Activated naive CD8-positive, alpha-beta T cell treated with anti-CD3 and anti-CD28 coated beads for 36 hours (primary cell): ENCODE data around the gene RHOA. TPM values are rescaled to one million over a fixed set of nuclear protein-coding genes. Genes with fewer than 3 reads are reported as not detected.
"Not testable (repeated sequence)": the region's sequence is repeated elsewhere in the genome, so short reads cannot be mapped to it uniquely, and the experiment has no call there.

ENCODE experiments used
- DNase-seq: peaks from one replicate; pipeline ENCODE4 v3.0.0; 2021
- H3K27ac Mint-ChIP-seq: one replicate; pipeline ENCODE4 v1.8.0; 2022; ENCODE audit warnings: mild to moderate bottlenecking, moderate library complexity, mixed read lengths
- H3K27me3 Mint-ChIP-seq: one replicate; pipeline ENCODE4 v1.8.0; 2022; ENCODE audit warnings: mild to moderate bottlenecking, mixed read lengths
- H3K36me3 Mint-ChIP-seq: one replicate; pipeline ENCODE4 v1.8.0; 2021; ENCODE audit warnings: mild to moderate bottlenecking, mixed read lengths
- H3K4me1 Mint-ChIP-seq: one replicate; pipeline ENCODE4 v1.8.0; 2021; ENCODE audit warnings: mixed read lengths
- H3K4me3 Mint-ChIP-seq: one replicate; pipeline ENCODE4 v1.8.0; 2022; ENCODE audit warnings: mild to moderate bottlenecking, moderate library complexity, mixed read lengths
- H3K9me3 Mint-ChIP-seq: one replicate; pipeline ENCODE4 v1.8.0; 2022; ENCODE audit warnings: mixed read lengths
- total RNA-seq, 2 experiments: library from RNA; stranded (reverse); gene quantifications; one replicate each; pipeline ENCODE4 v1.2.3, GENCODE V29; 2021

The RHOA gene
- total RNA-seq, 2 experiments from 2014 or later = 414 to 420 TPM

GRCh38 chr3:49333916-49334633 is 77.7 kb downstream of the RHOA start:
- Mint-ChIP-seq H3K36me3 (peaks cover 43% of the 10 kb centered on the region), H3K4me3 (no peak overlapping the region), H3K27ac (peak overlapping the region; percentile 67), H3K4me1 (peaks cover 20% of the 10 kb centered on the region), H3K9me3 (no peaks in the 10 kb centered on the region), H3K27me3 (no peaks in the 10 kb centered on the region)
- DNase-seq = no peak

GRCh38 chr3:49333091-49333490 is 78.7 kb downstream of the RHOA start:
- H3K27ac Mint-ChIP-seq = peak overlapping the region; percentile 67
- peaks cover 12% of the 10 kb centered on the region for H3K4me1 Mint-ChIP-seq
- H3K9me3 Mint-ChIP-seq = no peaks in the 10 kb centered on the region
- no peaks in the 10 kb centered on the region for H3K27me3 Mint-ChIP-seq
- no peak overlapping the region for H3K4me3 Mint-ChIP-seq
- no peak for DNase-seq
- peaks cover 37% of the 10 kb centered on the region for H3K36me3 Mint-ChIP-seq

- H3K36me3 Mint-ChIP-seq = peaks cover 30% of the 10 kb centered on the region
- H3K4me1 Mint-ChIP-seq = peaks cover 4% of the 10 kb centered on the region
- no peak for DNase-seq
- H3K9me3 Mint-ChIP-seq = no peaks in the 10 kb centered on the region
- H3K27me3 Mint-ChIP-seq = no peaks in the 10 kb centered on the region
- H3K4me3 Mint-ChIP-seq = no peak overlapping the region
- no peak overlapping the region for H3K27ac Mint-ChIP-seq
These were observed 82.6 kb downstream of the RHOA start for GRCh38 chr3:49329186-49329585.

- H3K4me3 Mint-ChIP-seq = not testable (repeated sequence)
- peaks cover 28% of the 10 kb centered on the region for H3K36me3 Mint-ChIP-seq
These were observed 83.4 kb downstream of the RHOA start for GRCh38 chr3:49328350-49328749.

GRCh38 chr3:49327485-49327884 is 84.3 kb downstream of the RHOA start:
- Mint-ChIP-seq H3K27ac (no peak overlapping the region), H3K27me3 (no peaks in the 10 kb centered on the region), H3K4me1 (no peaks in the 10 kb centered on the region), H3K4me3 (no peak overlapping the region), H3K9me3 (no peaks in the 10 kb centered on the region), H3K36me3 (peaks cover 29% of the 10 kb centered on the region)
- DNase-seq = no peak

More at GRCh38 chr3:49328350-49328749, 83.4 kb downstream of the RHOA start:
- H3K27ac Mint-ChIP-seq, H3K9me3 Mint-ChIP-seq, H3K4me1 Mint-ChIP-seq, H3K27me3 Mint-ChIP-seq, DNase-seq: not testable (repeated sequence)

GRCh38 chr3:49324768-49325167 is 87.0 kb downstream of the RHOA start:
- no peak for DNase-seq
- H3K36me3 Mint-ChIP-seq = peaks cover 32% of the 10 kb centered on the region
- no peaks in the 10 kb centered on the region for H3K27me3 Mint-ChIP-seq
- no peak overlapping the region for H3K27ac Mint-ChIP-seq
- no peaks in the 10 kb centered on the region for H3K9me3 Mint-ChIP-seq
- H3K4me1 Mint-ChIP-seq = no peaks in the 10 kb centered on the region
- no peak overlapping the region for H3K4me3 Mint-ChIP-seq

- Mint-ChIP-seq H3K27ac (no peak overlapping the region), H3K4me3 (no peak overlapping the region), H3K36me3 (peaks cover 13% of the 10 kb centered on the region), H3K4me1 (peaks cover 8% of the 10 kb centered on the region), H3K27me3 (no peaks in the 10 kb centered on the region), H3K9me3 (no peaks in the 10 kb centered on the region)
- DNase-seq = no peak
These were observed 94.9 kb downstream of the RHOA start for GRCh38 chr3:49316696-49317457.

- H3K9me3 Mint-ChIP-seq = no peaks in the 10 kb centered on the region
- no peak for DNase-seq
- H3K27me3 Mint-ChIP-seq = no peaks in the 10 kb centered on the region
- H3K36me3 Mint-ChIP-seq = peaks cover 12% of the 10 kb centered on the region
- H3K4me3 Mint-ChIP-seq = no peak overlapping the region
- peak overlapping the region; percentile 45 for H3K27ac Mint-ChIP-seq
- H3K4me1 Mint-ChIP-seq = peaks cover 8% of the 10 kb centered on the region
These were observed 97.7 kb downstream of the RHOA start for GRCh38 chr3:49313896-49314688.

- Mint-ChIP-seq H3K27ac (peak overlapping the region; percentile 32), H3K27me3 (no peaks in the 10 kb centered on the region), H3K36me3 (peaks cover 11% of the 10 kb centered on the region), H3K9me3 (no peaks in the 10 kb centered on the region), H3K4me3 (no peak overlapping the region), H3K4me1 (peaks cover 8% of the 10 kb centered on the region)
- no peak for DNase-seq
These were observed 100.5 kb downstream of the RHOA start for GRCh38 chr3:49311283-49311682.

GRCh38 chr3:49310677-49311076 is 101.1 kb downstream of the RHOA start:
- Mint-ChIP-seq H3K27me3 (no peaks in the 10 kb centered on the region), H3K36me3 (peaks cover 11% of the 10 kb centered on the region), H3K4me1 (peaks cover 8% of the 10 kb centered on the region), H3K27ac (no peak overlapping the region), H3K4me3 (no peak overlapping the region), H3K9me3 (no peaks in the 10 kb centered on the region)
- no peak for DNase-seq

Other genes with a start within 250 kb of the RHOA start
- 10 to 100 TPM; 30.0 to 30.9 TPM for gene CCDC71, start 245.6 kb downstream of the RHOA start, total RNA-seq
- gene KLHDC8B, start 240.4 kb downstream of the RHOA start, total RNA-seq = 1 to 10 TPM; 3.4 TPM
- gene C3orf62, start 134.7 kb downstream of the RHOA start, total RNA-seq = 1 to 10 TPM; 4.0 to 4.2 TPM
- gene USP4, start 71.9 kb downstream of the RHOA start, total RNA-seq = 10 to 100 TPM; 63.3 to 64.0 TPM
- 100 to 1,000 TPM; 237 to 242 TPM for gene GPX1, start 53.6 kb downstream of the RHOA start, total RNA-seq
- 10 to 100 TPM; 10.2 to 10.5 TPM for gene TCTA, start 447 bp upstream of the RHOA start, total RNA-seq
- 1 to 10 TPM in 1 of 2 experiments, under 1 TPM in 1; 0.42 to 2.0 TPM for gene AMT, start 10.5 kb upstream of the RHOA start, total RNA-seq
- gene NICN1, start 17.3 kb upstream of the RHOA start, total RNA-seq = 1 to 10 TPM; 7.3 to 8.7 TPM
- 10 to 100 TPM; 10.8 to 12.3 TPM for gene DAG1, start 58.3 kb upstream of the RHOA start, total RNA-seq
- under 1 TPM; 0.10 to 0.35 TPM for gene BSN, start 142.5 kb upstream of the RHOA start, total RNA-seq